ENCODE measurements around the gene TNFAIP6.

- no peak for TF ChIP-seq CTCF (IDR thresholded peaks at IDR 0.05)
- TF ChIP-seq EZH2 (IDR thresholded peaks at IDR 0.05; ENCODE audit: borderline replicate concordance, insufficient read depth, low read depth, low read length, poor library complexity, severe bottlenecking): no peak
Observed at GRCh38 chr2:151337643-151338042, 19.7 kb upstream of the TNFAIP6 start.

Data from B cell (primary cell).